HEK293T (cell line): ENCODE data around the gene ME3.

Experiments
- BHLHE40 ChIP-seq: fragments of 450-650 bp; IDR thresholded peaks from 2 replicates; pipeline ENCODE4 v1.6.1; 2016; ENCODE audit warnings: mild to moderate bottlenecking, moderate library complexity, borderline replicate concordance
- FOXK2 ChIP-seq: fragments of 450-650 bp; IDR thresholded peaks from 2 replicates; pipeline ENCODE4 v1.6.1; 2016; ENCODE audit warnings: mild to moderate bottlenecking
- LEF1 ChIP-seq: fragments of 450-650 bp; IDR thresholded peaks from 2 replicates; pipeline ENCODE4 v1.6.1; 2017; ENCODE audit warnings: mild to moderate bottlenecking, borderline replicate concordance
- NFRKB ChIP-seq: fragments of 450-650 bp; IDR thresholded peaks from 2 replicates; pipeline ENCODE4 v1.6.1; 2016; ENCODE audit warnings: mild to moderate bottlenecking, moderate library complexity
- SUZ12 ChIP-seq: fragments of 450-650 bp; IDR thresholded peaks from 2 replicates; pipeline ENCODE4 v1.6.1; 2016; ENCODE audit warnings: mild to moderate bottlenecking
- TARDBP ChIP-seq: fragments of 450-650 bp; IDR thresholded peaks from 2 replicates; pipeline ENCODE4 v1.6.1; 2016
- ZNF384 ChIP-seq: fragments of 450-650 bp; IDR thresholded peaks from 2 replicates; pipeline ENCODE4 v1.6.1; 2016
- TF ChIP-seq, protein P1 (sequence below): fragments of 450-650 bp; IDR thresholded peaks from 2 replicates; pipeline ENCODE4 v1.6.1; 2016

DNA sequence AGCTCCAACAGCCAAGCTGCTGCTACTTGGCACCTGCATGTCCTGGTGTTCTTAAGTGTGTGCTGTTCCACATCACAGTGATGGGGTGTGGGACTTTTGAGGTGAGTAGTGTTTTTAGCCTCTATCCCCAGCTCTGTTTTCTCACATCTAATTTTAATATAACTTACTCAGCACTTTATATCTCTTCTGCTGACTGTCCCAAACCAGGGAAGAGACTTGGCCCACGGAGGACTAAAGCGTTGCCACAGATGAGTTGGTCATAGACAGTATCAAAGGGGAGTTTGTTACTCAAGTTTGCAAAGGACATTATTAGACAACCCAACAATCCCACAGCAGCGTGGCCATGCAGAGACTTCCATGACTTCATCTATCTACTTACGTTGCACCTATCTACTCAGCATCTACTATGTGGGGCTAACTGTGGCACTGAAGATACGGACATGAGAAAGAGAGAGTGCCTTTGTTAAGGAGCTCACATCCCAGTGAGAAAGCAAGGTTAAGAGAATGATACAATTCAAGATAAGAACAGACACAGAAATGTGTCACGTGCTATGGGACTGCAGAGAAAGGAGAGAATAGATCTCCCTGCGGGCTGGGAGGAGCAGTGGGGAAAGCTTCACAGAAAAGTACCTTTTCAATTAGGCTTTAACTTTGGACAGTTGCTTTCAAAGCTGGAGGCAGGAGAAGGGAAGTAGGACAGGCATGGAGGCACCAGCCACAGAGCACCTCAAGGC is 82.4 kb downstream of the ME3 start:
- TF ChIP-seq FOXK2: no peak
- TF ChIP-seq, protein P1, sequence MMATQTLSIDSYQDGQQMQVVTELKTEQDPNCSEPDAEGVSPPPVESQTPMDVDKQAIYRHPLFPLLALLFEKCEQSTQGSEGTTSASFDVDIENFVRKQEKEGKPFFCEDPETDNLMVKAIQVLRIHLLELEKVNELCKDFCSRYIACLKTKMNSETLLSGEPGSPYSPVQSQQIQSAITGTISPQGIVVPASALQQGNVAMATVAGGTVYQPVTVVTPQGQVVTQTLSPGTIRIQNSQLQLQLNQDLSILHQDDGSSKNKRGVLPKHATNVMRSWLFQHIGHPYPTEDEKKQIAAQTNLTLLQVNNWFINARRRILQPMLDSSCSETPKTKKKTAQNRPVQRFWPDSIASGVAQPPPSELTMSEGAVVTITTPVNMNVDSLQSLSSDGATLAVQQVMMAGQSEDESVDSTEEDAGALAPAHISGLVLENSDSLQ: no peak
- no peak for TF ChIP-seq ZNF384
- no peak for TF ChIP-seq SUZ12
- TF ChIP-seq NFRKB: no peak
- no peak for TF ChIP-seq BHLHE40
- no peak for TF ChIP-seq LEF1
- TF ChIP-seq TARDBP: no peak
